Femur (tissue), 1 donor: ENCODE data around the gene CCDC187.

Experiments
- DNase-seq: peaks from one replicate; pipeline ENCODE4 v3.0.0-alpha.2; 2017

The CCDC187 gene

DNA sequence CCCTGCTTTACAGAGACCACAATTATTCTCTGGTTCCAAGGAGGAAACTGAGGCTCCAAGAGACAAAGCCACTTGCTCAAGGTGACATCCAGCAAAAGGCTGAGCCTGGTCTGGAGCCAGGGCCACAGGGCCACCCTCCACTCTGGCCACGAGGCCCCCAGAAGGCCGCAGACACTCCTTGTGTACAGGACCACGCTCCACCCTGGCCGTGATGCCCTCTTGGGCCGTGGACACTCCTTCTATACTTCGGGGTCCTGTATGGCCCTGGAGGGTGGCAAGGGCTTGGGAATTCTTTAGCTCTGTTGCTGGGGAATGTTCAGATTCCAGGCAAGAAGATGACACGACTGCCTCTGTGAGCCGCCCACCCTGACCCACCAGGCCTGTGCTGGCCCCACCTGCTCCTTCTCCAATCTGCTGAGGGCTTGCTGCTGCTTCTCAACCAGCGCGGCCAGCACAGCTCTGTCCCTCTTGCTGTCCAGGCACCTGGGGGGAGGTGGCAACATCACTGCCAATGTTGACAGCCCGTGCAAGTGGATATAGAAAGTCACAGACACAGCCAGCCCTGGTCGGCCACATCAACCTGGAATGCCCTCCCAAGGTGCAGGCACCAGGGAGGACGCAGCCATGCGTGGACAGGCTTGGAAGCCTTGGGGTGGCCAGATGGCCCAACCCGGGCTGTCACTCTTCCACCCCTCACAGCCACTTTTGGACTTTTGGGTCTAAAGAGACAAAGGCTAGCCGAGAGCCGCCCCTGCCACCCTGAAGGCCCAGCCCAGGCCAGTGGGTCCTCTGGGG lies 38.1 kb downstream of the CCDC187 start:
- DNase-seq = no peak

DNA sequence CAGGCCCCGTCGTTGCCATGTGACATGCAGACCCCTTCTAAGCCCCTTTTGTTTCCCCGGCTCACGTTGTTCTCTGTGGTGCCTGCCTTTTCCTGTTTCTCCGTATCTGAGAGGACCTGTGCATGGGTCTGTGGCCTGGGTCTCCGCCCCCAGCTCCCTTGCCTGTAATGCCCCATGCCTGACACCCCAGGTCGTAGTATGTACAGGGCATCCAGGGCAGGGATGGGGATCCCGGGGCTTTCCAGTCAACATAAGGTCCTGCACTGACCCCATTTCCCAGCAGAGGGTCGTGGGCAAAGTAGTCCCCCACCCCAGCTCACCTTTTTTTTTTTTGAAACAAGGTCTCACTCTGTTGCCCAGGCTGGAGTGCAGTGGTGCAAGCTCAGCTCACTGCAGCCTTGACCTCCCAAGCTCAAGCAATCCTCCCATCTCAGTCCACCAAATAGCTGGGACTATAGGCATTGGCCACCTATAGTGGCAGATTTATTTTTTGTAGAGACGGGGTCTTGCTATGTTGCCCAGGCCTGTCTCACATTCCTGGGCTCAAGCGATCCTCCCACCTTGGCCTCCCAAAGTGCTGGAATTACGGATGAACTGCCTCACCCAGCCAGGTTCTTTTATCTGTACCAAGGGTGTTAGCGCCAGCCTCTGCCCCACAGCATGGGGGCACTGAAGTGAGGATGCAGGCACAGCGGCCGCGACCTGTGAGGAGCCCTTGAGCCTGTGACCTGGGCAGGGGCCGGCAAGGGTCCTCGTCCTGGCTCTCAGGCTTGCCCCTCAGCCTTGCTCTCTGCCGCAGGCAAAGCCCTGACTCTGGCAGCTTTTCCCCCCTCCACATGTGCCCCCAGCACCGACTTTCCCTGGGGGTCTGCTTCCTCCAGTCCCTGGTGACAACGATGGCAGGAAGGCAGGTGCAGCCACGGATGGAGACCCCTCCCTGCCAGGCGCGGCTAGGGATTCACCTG lies 39.2 kb downstream of the CCDC187 start:
- no peak for DNase-seq

GRCh38 chr9:136264031-136264430 lies 39.9 kb downstream of the CCDC187 start:
- no peak for DNase-seq

- DNase-seq = no peak
Measured at GRCh38 chr9:136262671-136263178, 41.2 kb downstream of the CCDC187 start.

DNA sequence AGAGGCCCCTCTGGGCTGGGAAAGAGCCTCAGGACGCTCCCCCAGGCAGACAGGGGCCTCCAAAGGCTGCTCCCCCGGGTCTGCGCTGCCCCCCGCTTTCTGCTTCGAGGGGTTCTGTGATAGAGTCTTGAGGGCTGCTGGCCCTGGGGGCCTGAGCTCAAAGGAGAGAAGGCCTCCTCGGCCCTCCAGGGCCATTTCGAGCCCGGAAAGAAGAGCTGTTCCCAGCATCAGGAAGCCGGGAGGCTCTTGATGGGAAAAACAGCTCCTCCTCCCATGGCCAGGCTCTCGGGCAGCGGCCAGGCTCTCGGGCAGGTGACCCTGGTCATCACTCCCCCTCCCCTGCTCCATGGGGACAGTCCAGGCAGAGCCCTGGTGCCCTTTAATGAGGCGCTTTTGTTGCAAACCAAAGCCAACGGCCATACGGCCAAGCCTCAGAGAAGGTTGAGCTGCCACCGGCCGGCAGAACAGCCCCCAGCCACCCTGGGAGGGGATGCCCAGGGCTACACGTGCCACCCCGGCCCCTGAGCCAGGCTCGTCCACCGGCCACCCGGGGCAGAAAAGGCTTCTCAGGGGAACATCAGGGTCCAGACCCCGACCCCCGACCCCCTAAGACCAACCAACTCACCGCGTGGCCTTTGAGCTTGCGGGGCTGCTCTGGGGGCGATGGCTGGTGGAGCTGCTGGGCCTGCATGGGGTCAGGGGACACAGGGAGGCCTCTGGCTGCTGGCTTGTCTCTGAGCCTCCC lies 42.0 kb downstream of the CCDC187 start:
- DNase-seq = no peak

- DNase-seq = no peak
Measured at GRCh38 chr9:136260936-136261472, 42.9 kb downstream of the CCDC187 start.

DNA sequence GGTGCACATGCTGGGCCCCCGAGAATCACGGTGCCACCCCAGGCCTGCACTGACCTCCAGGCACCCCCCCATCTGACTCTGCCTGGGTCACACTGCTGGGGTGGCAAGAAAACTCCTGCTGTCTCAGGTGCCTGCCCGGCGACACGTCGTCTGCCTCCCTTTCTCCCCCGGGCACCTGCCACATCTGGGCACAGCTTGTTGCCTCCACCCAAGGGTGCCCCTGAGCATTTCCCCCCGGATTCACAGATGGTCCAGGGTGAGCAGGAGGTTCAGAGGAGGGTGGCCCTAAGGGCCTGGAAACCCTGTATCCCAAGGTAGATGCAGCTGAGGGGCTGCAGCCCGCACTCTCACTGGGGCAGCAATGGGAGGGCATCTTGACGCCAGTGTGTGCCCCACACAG lies 43.4 kb downstream of the CCDC187 start:
- no peak for DNase-seq

GRCh38 chr9:136259836-136260235 lies 44.1 kb downstream of the CCDC187 start:
- no peak for DNase-seq

DNA sequence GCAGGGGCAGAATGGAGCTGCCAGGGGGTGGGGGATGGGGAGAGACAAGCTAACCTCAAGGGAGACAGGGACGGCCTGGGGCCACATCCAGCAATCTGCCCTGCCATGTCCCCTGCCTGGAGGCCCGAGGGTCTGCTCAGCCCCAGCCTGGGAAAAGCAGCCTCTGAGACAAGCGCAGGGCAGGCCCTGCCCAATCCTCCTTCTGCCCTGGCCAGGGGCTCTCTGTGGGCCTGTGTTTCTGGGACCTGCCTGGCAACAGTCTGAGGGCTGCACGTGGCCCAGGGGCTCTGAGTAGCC lies 44.4 kb downstream of the CCDC187 start:
- DNase-seq = no peak

GRCh38 chr9:136258786-136259516 lies 44.9 kb downstream of the CCDC187 start:
- DNase-seq = no peak

DNA sequence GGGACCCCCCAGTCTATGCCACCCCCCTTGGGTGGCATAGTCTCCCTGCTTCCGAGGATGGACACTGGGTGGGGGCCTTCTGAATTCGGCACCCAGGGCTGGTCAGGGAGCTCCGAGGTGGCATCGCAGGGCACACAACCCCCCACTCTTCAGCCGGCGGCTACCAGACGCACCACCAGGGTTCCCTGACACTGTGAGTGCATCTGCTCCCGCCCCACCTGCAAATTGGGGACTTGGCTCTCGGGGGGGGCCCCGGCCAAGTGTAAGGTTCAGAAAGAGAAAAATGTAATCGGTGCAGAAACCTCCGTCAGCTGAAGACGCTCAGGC lies 45.6 kb downstream of the CCDC187 start:
- DNase-seq = no peak

GRCh38 chr9:136257381-136258298 lies 46.3 kb downstream of the CCDC187 start:
- DNase-seq = no peak

GRCh38 chr9:136255896-136256890 lies 47.7 kb downstream of the CCDC187 start:
- DNase-seq = no peak

- no peak for DNase-seq
Measured at GRCh38 chr9:136255166-136255538, 48.7 kb downstream of the CCDC187 start.

DNA sequence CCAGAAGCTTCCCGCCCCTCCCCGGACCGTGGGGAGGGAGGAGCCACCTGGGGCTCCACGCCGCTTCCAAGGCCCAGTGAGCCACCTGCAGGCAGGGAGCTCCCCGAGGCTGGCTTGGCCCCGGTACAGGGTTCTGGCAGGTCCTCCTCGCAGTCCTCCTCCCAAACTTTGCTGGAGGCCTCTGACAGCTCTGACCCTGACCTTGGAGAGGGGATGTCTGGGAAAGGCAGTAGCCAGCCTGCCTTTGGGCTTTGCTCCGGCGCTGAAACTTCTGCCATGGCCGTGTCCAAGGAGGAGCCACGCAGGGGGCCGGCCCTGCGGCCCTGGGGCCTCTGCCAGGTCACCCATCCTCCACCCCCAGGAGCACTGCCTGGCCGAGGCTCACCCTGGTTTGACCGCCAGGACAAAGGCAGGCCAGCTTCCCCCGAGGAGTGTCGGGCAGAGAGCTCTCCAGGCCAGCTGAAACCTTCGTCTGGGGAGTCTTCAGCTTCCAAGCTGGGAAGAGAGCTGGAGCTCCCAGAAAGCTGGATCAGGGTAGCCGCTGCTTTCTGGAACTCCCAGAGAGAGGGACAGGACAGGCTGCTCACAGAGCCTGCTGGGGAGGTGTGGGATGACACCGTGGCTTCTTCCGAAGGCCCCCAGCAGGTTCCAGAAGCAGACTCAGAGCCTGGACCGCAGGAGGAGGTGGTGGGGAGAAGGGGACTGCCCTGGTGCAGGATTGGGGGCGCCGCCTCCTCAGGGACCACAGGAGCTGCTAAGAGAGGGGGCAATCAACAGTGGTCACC lies 49.3 kb downstream of the CCDC187 start:
- no peak for DNase-seq

DNA sequence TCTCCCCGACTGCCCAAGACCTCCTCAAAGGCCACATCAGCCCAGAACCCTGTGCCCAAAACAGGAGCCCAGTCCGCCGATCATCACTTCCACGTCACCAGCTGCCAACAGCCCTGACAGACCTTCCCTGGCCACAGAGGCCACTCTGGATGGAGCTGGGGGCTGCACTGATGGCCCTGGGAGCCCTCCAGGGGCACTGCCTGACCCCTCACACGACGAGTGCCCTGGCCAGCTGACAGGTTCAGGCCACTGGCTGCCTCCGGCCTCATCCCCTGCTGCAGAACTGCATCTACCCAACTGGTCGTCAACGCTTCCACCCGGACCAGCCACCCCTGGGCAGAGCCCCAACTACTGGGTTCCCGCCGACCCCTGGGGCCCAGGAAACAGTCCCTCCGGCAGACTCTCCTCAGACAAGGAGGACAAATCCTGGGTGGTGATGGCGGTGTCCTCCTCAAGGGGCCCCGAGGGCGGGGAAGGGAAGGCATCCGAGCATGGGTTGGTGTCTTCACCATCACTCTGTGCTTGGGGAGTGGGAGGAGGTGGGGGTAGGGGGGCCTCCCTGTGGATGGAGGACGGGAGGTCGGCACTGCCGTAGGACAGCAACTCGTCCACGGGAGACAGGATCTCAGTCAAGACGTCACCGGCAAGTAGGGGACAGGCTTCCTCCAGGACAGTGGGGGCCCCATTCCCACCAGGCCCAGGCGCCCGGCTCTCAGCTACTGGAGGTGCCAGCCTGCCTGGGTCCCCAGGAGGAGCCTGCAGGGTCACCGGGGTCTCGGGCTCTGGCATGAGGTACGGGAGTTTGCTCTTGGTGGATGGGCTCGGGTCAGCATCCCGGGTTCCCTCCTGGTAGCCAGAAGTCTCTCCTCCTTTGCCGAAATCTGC lies 50.4 kb downstream of the CCDC187 start:
- DNase-seq = no peak

DNA sequence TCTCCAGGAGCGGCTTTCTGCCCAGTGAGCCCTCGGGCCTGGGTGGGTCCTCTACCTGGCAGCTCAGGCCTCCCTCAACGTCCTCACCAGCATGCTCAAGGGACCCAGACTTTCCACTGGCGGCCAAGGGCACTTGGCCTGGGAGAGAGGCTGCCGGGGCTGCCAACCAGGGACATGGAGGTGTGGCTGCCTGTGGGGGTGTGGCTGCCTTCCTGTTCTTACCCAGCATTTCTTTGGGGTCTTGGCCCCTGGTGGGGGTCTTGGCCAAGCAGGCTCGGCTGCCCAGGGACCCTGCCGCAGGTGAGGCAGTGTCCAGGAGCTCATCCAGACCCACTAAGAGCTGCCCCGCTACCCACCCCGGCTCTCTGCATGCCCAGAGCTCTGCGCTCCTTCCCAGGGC lies 51.0 kb downstream of the CCDC187 start:
- no peak for DNase-seq

- no peak for DNase-seq
Measured at GRCh38 chr9:136252281-136252680, 51.6 kb downstream of the CCDC187 start.
